ENCODE data around the gene IMMP2L. TPM values are rescaled to one million over a fixed set of nuclear protein-coding genes. Genes with fewer than 3 reads are reported as not detected.

The IMMP2L gene
- total RNA-seq, 2 experiments from 2014 or later, result 17.4 to 30.2 TPM

DNA sequence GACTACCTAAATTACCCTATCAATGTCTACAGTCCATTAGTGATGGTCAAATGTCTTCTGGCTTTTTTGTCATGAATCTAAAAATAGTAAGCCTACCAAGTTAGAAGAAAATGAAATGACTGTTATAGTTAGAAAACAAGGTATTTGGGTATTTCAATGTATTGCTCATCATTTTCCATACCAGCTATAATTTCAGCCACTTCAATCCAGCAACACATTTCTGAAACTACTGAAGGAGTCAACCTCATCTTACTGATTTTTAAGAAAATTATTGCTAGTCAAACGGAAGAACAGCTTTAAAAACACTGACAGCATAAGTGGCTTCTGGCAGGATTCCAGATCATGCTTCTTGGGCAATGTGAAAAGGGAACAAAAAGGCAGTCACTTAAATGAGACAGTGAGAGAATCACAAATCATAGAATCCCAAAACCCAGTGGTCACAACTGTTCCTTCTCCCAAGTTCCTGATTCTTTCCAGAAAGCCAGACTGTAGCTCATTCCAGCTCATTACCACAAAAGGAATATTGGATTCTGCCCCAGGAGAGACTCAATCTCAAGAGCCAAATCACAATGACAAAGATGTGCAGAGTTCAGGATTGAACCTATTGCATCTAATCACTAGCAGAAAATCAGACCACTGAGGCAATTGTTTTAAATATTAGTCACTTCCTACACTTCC lies 532.6 kb downstream of the IMMP2L start:
- Mint-ChIP-seq H3K4me3 (peak overlapping the region; percentile 44), H3K36me3 (ENCODE audit: low read depth) (peaks cover 4% of the 10 kb centered on the region), H3K4me1 (ENCODE audit: low read depth) (peaks cover 64% of the 10 kb centered on the region), H3K9me3 (no peaks in the 10 kb centered on the region), H3K27me3 (no peaks in the 10 kb centered on the region), H3K27ac (peak overlapping the region; percentile 95)
- ChIA-PET CTCF (interaction anchor here (0.9 to 2.8 kb wide), 10 partner anchors 16 to 69 kb away, joined by 3 to 14 read pairs (median 6); partner anchors contain the start of gene LRRN3), POLR2A (interaction anchor here (0.6 to 3.0 kb wide), 11 partner anchors 9 to 62 kb away, joined by 3 to 24 read pairs (median 6); partner anchors contain the start of gene LRRN3)
- peak; percentile 59 for ATAC-seq
- intact Hi-C loops (cut with micrococcal nuclease), result loop anchor here (2.0 kb wide), 1 partner anchor 17 kb away; no protein-coding TSS in a partner anchor
- TF ChIP-seq, protein P1, sequence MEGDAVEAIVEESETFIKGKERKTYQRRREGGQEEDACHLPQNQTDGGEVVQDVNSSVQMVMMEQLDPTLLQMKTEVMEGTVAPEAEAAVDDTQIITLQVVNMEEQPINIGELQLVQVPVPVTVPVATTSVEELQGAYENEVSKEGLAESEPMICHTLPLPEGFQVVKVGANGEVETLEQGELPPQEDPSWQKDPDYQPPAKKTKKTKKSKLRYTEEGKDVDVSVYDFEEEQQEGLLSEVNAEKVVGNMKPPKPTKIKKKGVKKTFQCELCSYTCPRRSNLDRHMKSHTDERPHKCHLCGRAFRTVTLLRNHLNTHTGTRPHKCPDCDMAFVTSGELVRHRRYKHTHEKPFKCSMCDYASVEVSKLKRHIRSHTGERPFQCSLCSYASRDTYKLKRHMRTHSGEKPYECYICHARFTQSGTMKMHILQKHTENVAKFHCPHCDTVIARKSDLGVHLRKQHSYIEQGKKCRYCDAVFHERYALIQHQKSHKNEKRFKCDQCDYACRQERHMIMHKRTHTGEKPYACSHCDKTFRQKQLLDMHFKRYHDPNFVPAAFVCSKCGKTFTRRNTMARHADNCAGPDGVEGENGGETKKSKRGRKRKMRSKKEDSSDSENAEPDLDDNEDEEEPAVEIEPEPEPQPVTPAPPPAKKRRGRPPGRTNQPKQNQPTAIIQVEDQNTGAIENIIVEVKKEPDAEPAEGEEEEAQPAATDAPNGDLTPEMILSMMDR (IDR thresholded peaks at IDR 0.05), result no peak
- DNase-seq, result peak; percentile 78

DNA sequence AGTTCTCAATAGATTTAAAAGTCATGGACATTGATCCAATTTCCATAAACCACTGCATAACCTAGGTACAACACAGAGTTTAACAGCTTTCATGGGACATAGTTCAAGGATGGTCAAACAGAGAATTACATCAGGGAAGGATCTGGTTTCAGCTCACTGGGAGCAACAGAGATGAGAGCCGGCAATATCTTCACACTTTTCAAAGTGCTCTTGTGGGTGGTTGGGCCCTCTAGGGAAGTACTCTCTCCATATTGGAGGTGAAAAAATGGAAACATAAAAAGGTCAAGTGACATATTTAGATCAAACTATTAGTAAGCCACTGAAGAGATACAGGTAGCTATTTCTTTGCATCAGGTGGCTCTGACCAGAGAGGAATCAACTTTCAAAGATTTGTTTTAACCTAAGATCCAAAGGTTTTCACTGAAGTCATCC lies 533.1 kb downstream of the IMMP2L start:
- Mint-ChIP-seq H3K27ac (peak overlapping the region; percentile 95), H3K9me3 (no peaks in the 10 kb centered on the region), H3K4me3 (peak overlapping the region; percentile 44), H3K36me3 (ENCODE audit: low read depth) (peaks cover 4% of the 10 kb centered on the region), H3K27me3 (no peaks in the 10 kb centered on the region), H3K4me1 (ENCODE audit: low read depth) (peaks cover 67% of the 10 kb centered on the region)
- DNase-seq (peak; percentile 25), ATAC-seq (peak; percentile 55)
- TF ChIP-seq, protein P1 (IDR thresholded peaks at IDR 0.05), result no peak
- CTCF ChIA-PET, result interaction anchor here (0.9 to 2.8 kb wide), 10 partner anchors 16 to 70 kb away, joined by 3 to 14 read pairs (median 6); partner anchors contain the start of gene LRRN3
- intact Hi-C loops (cut with micrococcal nuclease), result loop anchor here (2.0 kb wide), 1 partner anchor 16 kb away; no protein-coding TSS in a partner anchor
- POLR2A ChIA-PET, result interaction anchor here (0.8 to 3.0 kb wide), 8 partner anchors 8 to 63 kb away, joined by 4 to 24 read pairs (median 6); partner anchors contain the start of gene LRRN3

GRCh38 chr7:111027396-111027795 lies 534.9 kb downstream of the IMMP2L start:
- Mint-ChIP-seq H3K36me3 (ENCODE audit: low read depth) (peaks cover 8% of the 10 kb centered on the region), H3K4me1 (ENCODE audit: low read depth) (peaks cover 82% of the 10 kb centered on the region), H3K9me3 (no peaks in the 10 kb centered on the region), H3K27me3 (no peaks in the 10 kb centered on the region), H3K4me3 (peak overlapping the region; percentile 52), H3K27ac (peak overlapping the region; percentile 82)
- ChIA-PET CTCF (interaction anchor here (0.7 to 2.8 kb wide), 2 partner anchors 14 to 64 kb away, joined by 3 to 10 read pairs; partner anchors contain the start of gene LRRN3), POLR2A (interaction anchor here (1.4 to 3.0 kb wide), 3 partner anchors 9 to 64 kb away, joined by 4 to 24 read pairs (median 13); partner anchors contain the start of gene LRRN3)
- intact Hi-C loops (cut with micrococcal nuclease), result no loop called here
- TF ChIP-seq, protein P1 (IDR thresholded peaks at IDR 0.05), result no peak
- ATAC-seq, result peak; percentile 14
- DNase-seq, result peak; percentile 23

- POLR2A ChIA-PET, result interaction anchor here (0.8 to 2.8 kb wide), 2 partner anchors 59 to 65 kb away, joined by 4 to 24 read pairs; partner anchors contain the start of gene LRRN3
- H3K9me3 Mint-ChIP-seq, result peaks cover 2% of the 10 kb centered on the region
- TF ChIP-seq, protein P1 (IDR thresholded peaks at IDR 0.05), result no peak
- H3K36me3 Mint-ChIP-seq (ENCODE audit: low read depth), result peaks cover 14% of the 10 kb centered on the region
- peak overlapping the region; percentile 82 for H3K27ac Mint-ChIP-seq
- ATAC-seq, result no peak
- intact Hi-C loops (cut with micrococcal nuclease), result no loop called here
- no peak for DNase-seq
- H3K4me1 Mint-ChIP-seq (ENCODE audit: low read depth), result peaks cover 84% of the 10 kb centered on the region
- CTCF ChIA-PET, result interaction anchor here (0.6 kb wide), 1 partner anchor 708 kb away, joined by 3 read pairs; no protein-coding TSS in a partner anchor
- no peaks in the 10 kb centered on the region for H3K27me3 Mint-ChIP-seq
- H3K4me3 Mint-ChIP-seq, result peak overlapping the region; percentile 52
Observed at GRCh38 chr7:111026806-111027205, 535.5 kb downstream of the IMMP2L start.

Data from activated CD8-positive, alpha-beta T cell treated with anti-CD3 and anti-CD28 coated beads for 36 hours (primary cell).